Bone marrow (tissue), 2 donors: Measurements from ENCODE around the gene CFAP47.
"Not testable (repeated sequence)": the region's sequence is repeated elsewhere in the genome, so short reads cannot be mapped to it uniquely, and the experiment has no call there.

ENCODE experiments used
- DNase-seq, 2 donors: peaks; one replicate each; lab custom pipeline; 2025; lab: John Stamatoyannopoulos, UW

Gene CFAP47, protein sequence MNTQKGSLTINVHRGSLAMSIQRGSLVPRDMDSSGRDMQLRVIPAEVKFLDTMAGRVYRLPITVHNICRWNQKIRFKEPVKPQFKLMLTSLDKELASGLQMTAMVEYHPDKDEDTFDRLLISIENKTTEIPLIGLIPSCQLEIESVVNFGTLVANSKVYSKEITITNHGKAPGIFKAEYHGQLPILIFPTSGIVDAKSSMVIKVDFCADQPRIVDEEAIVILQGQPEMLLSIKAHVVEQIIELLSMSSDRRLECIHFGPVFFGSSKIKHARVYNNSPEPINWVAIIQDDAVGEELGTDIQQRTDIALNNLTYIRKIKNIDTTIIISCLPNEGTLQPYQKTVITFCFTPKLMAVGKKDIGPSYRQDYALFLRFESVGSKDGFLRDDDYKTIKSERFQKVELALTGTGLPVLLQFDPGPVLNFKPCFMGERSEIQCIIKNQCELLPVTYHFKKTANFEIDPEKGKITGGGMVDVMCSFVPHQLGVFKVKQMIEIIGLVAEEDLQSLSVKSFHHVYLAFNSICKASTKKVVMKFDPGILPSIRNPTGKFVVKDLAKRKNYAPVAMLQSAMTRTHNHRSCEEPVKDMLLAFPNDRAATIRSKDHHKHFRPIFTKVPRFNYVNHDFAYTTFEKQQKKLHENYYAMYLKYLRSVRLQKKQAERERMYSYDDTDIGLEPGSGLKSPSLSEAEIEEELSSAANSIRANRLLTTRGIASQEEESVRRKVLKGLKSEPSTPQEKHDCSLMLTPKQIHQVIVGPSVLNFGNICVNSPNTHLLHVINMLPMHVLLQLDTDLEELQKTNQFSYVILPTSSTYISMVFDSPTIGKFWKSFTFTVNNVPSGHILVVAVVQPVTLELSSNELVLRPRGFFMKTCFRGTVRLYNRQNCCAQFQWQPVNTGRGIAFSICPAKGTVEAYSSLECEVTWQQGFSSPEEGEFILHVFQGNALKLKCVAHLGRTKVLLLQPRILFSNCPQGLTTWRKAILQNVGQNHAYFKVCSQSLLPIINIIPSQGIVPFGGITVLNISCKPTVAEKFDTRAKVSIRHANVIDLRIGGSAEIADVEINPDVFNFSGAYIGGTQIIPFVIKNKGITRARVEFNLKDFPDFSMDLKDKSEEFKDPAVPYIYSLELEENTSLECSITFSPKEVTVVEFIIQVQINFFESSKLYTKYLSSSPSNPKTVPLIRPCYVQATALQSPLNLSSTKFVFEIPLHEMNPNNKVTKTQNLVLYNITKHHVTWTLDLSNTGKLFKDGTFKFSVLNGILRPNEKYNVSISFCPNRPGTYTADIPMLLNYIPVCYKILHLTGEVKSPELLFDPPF (N-terminal part only)

DNA sequence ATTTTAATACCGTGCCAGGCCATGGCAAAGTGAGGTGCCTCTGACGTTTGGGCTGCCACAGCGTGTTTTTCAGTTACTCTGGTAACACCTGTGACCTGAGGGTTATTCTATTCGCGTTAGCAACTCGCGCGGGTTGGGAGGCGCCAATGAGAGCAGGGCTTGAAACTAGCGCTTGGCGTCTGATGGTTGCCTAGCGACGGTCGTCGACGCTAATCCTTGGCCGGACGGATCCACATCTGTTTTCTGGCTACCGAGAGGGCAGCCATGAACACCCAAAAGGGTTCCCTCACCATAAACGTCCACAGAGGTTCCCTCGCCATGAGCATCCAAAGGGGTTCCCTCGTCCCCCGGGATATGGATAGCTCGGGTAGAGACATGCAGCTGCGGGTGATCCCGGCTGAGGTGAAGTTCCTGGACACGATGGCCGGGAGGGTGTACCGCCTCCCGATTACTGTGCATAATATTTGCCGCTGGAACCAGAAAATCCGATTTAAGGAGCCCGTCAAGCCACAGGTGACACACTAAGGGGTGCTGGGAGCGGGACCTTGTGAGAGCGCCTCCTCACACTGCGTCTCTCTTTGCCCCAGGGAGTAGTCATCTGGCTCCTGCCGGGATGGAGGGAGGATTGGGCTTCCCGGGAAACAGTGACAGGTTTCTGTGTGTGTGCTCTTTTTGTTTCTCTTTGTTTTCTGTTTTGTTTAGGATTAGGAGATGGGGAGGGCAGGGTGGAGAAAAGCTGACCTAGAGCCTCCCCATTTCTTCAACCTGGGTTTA, at the start of gene CFAP47:
CFAP47 (plus strand) TSS at position 199 of the 774 bp plus-strand sequence; CDS start at position 265, 66 bp downstream.
- DNase-seq: no peak

DNA sequence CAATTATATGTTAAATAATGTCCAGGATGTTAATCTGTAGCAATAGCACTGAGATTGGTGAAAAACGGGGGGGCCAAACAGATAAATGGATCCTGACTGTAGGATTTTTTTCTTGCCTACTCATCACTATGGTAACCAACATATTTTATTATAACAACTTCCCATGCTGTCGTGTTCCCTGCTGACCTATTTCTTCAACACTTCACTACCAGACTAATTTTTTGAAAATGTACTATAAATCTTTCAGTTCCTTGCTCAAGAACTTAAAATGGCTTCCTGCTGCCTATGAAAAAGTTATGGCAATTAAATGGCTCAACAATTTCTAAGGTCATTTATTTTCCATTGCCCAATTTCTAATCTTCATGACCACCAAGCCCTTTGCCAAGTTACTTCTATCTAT, 38.9 kb upstream of the CFAP47 start:
- no peak for DNase-seq

DNA sequence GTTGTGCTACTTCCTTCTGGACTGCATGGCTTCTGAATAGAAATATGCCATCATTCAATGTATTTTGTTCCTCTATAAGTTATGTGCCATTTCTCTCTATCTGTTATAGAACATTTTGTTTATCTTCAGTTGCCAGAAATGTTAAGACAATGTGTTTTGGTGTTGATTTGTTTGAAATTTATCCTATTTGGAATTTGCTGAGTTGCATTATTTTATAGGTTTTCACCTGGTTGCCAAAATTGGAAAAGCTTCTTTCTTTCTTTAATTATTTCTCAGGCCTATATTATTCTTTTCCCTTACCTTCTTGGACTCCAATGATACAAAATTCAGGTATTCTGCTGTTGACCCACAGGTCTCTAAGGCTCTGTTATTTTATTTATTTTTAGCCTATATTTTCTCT, 33.4 kb upstream of the CFAP47 start:
- DNase-seq: no peak

DNA sequence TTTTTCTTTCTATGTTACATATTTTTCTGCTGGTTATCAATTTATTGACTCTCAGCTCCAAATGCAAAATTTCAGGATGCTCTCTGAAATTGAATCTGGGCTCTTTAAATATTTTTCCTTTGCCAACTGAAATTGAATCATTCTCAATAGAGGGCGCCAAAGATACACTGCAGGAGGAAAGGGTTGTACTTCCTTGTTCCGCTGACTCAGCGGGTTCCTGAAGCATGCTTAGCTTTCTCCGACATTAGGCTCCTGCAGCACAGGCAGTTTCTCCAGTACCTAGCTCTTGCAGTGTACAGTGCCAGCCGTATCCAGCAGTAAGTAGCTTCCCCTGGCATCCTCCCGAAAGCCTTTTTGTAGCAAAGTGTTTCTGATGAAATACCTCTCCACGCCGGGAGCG, 28.8 kb upstream of the CFAP47 start:
- DNase-seq: peak in 1 of 2 donors; percentile 3

DNA sequence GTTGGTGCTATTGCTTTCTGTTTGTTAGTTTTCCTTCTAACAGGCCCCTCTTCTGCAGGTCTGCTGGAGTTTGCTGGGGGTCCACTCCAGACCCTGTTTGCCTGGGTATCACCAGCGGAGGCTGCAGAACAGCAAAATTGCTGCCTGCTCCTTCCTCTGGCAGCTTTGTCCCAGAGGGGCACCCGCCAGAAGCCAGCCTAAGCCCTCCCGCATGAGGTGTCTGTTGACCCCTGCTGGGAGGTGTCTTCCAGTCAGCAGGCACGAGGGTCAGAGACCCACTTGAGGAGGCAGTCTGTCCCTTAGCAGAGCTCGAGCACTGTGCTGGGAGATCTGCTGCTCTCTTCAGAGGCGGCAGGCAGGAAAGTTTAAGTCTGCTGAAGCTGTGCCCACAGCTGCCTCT, 67.3 kb downstream of the CFAP47 start:
- DNase-seq: not testable (repeated sequence)

DNA sequence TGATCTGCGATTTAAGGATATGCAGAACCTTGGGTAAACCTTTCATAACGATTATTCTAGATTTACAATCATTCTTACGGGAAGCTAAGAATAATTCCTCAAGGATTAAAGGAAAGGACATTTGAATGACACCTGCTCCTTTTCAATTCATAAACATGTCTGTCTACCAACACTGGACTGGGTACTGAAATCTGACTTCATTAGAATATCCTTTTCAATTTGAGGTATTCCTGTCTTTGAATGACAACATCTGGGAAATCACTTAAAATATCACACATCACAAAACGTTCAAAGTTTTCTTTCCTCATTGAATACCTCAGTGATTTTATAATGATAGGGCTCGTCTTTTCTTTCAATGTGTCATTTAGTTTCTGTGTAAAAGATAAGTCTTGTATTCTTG, 87.7 kb downstream of the CFAP47 start:
- no peak for DNase-seq

DNA sequence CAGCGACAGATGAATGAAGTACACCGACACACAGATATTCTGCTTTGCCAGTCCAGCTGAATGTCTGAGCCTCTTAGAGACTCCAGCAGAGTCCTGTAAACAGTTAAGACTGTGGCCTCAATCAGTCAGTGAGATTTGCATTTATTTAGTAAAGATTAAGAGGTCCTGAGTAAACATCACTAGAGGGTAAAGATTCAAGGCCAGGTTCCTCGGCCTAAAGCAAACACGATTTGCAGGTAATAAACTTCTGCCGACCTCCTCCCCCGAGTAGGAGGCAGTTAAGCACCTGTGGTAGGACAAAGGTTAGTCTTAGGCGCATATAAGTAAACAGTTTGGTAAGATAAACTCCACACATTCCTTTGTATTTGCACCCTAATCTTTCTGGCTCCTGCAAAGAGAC, 99.6 kb downstream of the CFAP47 start:
- no peak for DNase-seq

DNA sequence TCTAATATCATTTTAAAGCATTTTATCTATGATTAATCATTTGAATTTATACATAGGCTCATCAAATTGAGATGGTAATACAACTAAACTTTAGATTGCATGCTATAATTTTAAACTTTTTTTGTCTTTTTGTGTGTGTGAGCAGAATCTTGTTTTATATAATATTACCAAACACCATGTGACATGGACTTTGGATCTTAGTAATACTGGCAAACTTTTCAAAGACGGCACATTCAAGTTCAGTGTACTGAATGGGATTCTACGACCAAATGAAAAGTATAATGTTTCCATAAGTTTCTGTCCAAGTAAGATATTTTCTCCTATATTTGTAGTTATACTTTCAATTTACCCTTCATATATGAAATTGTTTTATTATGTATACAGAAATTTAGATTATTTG, 116.0 kb downstream of the CFAP47 start:
- no peak for DNase-seq

DNA sequence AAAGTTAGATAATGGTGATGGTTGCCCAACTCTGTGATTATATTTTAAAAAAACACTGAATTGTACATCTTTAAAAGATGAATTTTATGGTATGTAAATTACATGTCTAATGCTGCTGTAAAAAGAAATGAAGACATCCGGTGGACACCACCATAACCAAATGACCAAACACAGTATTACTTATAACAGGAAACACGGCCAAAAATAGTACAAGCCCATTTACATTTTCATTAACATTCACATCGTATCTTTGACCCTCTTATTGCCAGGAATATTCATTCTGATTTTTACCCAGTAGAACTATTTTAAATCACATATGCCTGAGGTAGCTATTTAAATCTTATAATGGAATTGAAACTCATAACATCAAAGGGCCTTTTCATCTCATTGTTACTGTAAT, 143.2 kb downstream of the CFAP47 start:
- no peak for DNase-seq

DNA sequence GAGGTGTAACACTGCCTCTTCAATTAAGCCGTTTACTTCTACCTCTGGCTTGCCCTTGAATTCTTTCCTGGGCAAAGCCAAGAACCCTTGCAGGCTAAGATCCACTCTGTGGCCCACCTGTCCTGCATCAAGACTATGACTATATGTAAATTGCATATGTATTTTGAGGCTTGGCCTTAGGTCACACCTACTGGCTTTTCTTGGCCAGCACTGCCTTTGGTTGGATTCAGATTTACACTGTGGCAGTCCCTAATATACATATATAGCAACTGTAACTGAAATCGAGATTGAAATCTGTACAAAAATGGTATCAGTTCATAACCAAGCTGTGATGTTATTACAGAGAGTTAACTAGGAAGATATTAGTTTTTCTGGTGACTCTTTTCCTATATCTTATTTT, 151.5 kb downstream of the CFAP47 start:
- DNase-seq: no peak

DNA sequence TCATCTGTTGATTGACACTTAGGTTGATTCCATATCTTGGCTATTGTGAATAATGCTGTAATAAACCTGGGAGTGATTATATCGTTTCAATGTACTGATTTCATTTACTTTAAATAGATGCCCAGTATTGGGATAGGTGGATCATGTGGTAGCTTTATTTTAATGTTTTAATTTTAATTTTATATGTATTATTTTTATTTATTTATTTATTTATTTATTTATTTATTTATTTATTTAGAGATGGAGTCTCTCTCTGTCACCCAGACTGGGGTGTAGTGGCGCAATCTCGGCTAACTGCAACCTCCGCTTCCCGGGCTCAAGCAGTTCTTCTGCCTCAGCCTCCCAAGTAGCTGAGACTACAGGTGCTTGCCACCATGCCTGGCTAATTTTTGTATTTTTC, 155.5 kb downstream of the CFAP47 start:
- not testable (repeated sequence) for DNase-seq

DNA sequence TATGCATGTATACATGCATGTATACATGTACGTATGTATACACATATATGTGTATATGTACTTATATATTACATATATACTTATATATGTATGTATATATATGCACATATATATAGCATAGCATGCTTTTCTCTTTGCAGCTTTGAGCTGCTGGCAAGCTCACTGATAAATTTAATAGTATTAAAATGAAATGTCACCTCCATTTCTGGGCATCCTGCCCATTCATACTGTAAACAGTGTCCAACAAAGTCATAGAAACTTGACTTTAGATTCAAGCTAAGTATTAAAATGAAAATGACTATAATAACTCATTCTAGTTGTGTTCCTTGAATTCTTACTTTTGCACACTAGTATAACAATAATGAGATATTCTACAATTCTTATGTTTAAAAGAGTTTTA, 163.7 kb downstream of the CFAP47 start:
- DNase-seq: no peak

DNA sequence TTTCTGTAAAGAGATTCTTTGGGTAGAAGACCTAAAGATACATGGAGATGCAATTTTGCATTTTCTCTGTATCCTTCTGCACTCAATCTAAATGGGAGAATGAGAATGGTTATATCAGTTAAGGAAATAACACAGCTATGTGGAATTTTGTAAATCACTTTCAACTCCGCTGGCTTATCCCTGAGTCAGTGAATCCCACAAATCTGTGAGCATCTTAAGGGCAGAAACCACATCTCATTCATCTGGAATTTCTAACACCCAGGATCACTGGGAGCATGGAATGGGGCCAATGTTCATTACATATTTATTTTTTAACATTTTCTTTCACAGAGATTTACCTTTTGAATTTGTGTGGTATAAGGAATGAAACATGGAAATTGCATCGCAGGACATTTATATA, 167.8 kb downstream of the CFAP47 start:
- no peak for DNase-seq

DNA sequence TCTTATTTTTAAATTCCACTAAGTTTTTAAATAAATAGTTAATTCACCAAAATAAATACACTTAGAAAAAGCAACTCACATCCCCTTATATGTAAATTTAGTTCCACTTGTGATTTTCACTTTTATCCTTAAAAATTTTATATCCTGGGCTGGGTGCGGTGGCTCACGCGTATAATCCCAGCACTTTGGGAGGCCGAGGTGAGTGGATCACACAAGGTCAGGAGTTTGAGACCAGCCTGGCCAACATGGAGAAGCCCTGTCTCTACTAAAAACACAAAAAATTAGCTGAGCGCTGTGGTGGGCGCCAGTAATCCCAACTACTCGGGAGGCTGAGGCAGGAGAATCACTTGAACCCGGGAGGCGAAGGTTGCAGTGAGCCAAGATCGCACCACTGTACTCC, 169.4 kb downstream of the CFAP47 start:
- DNase-seq: not testable (repeated sequence)

DNA sequence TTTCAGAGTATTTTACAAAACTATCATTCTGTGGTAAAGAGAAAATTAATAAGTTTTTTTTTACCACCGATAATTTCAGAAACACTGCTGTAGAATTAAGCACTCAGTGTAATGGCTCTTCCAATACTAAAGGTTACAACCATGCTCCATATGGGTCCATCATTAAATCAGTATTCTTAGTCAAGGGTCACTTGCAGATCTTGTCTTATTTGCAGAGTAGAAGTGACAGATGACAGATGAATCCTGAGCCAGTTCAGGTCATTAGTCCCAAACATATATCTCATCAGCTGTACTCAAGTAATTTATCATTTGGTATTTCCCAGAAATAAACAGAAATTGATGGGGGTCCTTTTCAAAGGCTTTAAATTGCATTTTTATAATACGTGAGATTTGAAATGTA, 182.9 kb downstream of the CFAP47 start:
- DNase-seq: no peak

DNA sequence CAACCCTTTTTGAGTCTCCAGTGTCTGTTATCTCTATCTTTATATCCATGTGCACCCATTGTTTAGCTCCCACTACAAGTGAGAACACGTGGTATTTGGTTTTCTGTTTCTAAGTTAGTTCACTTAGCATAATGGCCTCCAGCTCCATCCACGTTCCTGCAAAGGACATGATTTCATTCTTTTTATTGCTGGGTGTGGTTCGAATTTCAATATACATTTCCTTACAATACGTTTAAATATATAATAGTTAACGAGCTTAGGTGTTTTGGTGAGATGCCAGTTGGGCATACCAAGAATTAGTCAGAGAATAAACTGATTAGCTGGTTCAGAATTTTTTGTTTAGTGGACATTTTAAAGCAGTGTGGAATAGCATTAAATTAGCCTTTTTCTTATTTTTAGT, 196.7 kb downstream of the CFAP47 start:
- DNase-seq: no peak

DNA sequence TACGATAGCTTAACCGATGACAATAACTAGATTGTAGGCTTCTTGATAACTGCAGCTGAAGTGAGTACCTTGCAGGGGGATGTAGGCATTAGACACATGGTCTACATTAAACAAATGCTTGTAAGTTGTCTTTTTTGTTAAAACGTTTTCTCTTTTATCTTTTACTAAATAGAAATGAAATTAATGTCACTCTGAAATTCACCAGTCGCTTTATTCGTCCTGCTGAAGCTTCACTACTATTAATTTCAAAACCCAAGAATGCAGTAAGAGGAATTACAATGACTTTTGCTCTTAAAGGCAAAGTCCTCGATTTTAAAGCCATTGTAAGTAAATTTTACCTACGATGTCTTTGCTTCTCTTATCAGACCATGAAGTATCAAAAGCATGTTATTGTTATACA, 239.7 kb downstream of the CFAP47 start:
- no peak for DNase-seq

DNA sequence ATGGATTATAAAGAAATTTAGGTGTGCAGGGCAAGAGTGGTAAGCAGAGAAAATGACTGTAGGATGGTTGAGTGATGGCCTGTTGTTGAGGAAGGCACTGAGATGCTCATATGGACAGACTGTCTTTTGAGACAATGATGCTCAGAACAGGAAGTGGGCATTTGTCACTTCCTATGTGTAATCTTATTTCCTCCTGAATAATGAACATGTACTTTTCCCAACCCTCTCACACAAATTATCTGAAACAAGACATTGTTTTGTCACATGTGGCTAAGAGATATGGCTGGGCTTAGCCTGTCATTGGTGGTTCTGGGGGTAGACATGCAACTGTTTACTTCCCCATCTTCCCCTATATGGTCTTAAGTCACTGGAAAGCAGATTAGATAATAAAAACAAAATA, 240.5 kb downstream of the CFAP47 start:
- DNase-seq: no peak

DNA sequence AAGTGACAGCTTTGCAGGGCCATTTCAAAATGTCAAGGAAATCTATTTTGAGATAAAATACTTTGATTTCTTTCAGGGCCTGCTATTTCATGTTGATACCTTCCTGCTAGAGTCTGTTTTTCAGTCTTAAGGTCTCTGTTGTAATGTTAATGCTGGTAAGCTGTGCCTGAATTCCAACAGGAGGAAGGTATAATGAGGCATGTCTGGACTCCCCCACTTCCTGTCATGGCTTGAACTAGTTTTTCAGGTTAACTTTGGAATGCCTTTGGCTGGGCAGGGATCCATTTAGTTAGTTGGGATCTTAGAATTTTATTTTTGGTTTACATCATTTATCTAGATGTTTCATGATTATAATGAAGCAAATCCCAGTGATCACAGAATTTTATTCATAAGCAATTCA, 279.0 kb downstream of the CFAP47 start:
- no peak for DNase-seq

DNA sequence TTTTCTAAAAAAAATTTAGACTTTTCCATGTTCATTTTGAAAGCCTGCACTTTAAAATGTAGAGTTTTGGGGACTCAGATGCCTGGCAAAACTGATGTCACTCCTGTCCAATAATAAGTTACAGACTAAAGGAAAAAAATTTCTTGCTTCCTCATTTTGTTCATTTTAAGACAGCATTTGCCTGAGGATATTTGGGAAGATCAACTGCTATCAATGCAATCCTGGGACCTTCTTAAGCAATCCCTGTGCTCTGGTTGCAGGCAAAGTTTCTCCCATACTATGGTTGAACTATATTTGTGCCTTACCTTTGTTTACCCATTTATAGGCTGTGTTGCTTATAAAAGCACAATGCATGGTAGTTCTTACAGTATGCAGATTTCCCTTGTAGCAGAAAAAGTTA, 280.4 kb downstream of the CFAP47 start:
- no peak for DNase-seq

DNA sequence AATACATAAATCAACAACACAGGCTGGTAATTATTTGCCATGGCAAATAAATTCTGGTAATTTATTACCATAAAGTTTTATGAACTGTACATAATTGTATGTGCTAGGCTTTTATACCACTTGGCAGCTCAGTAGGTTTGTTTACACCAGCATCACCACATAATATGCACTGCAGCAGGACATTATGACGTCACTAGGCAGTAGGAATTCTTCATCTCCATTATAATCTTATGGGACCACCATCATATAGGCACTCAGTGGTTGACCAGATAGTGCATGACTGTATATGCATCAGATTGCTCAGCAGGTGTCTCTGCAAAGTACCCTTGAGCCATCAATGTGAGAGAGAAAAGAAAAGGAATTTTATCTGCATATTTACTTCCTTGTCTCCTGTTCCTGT, 295.4 kb downstream of the CFAP47 start:
- DNase-seq: no peak

DNA sequence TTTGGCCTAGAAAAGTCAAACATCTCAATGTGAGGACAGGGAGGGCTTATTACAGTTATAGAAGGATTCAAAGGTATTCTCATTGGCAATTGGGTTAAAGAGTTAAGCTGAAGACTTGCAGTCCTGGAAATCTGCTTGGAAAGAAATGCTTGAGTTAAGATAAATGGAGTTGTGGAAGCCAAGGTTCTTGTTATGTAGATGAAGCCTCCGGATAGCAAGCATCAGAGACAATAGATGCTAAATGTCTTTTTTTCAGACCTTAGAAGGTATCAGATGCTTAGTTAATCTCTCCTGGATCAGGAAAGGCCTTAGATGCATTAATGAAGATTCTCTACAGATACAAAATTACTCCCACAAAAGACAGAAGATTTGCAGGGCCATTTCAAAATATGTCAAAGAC, 299.3 kb downstream of the CFAP47 start:
- DNase-seq: no peak
